Neural cell (in vitro differentiated cells): ENCODE results near the gene GAMT. TPM values are rescaled to one million over a fixed set of nuclear protein-coding genes. Genes with fewer than 3 reads are reported as not detected.
"Not testable (repeated sequence)": the region's sequence is repeated elsewhere in the genome, so short reads cannot be mapped to it uniquely, and the experiment has no call there.

Experiments used
- H2AFZ ChIP-seq: fragments of 200-600, 300-800 bp; sonication (generic), shearing (Covaris generic); 2 replicates; pipeline ENCODE4 v1.6.0; 2014; ENCODE audit warnings: low read depth, mild to moderate bottlenecking, antibody characterized with exemption, low read length, moderate library complexity
- H3F3A ChIP-seq: fragments of 200-600 bp; shearing (Covaris generic); 2 replicates; pipeline ENCODE4 v1.6.1; 2016; ENCODE audit warnings: mild to moderate bottlenecking, moderate library complexity, mixed read lengths, antibody characterized with exemption, low read length; ENCODE audit not compliant: insufficient read depth, poor library complexity, severe bottlenecking
- H3K27ac ChIP-seq: fragments of 200-600, 300-800 bp; sonication (generic), shearing (Covaris generic); 2 replicates; pipeline ENCODE4 v1.5.1; 2014; ENCODE audit warnings: mild to moderate bottlenecking, low read length, moderate library complexity
- H3K27me3 ChIP-seq: fragments of 300-800, 200-600 bp; sonication (generic), shearing (Covaris generic); 2 replicates; pipeline ENCODE4 v1.6.0; 2014; ENCODE audit warnings: mild to moderate bottlenecking, low read depth, low read length, moderate library complexity; ENCODE audit not compliant: insufficient read depth
- H3K36me3 ChIP-seq: fragments of 300-800, 200-600 bp; sonication (generic), shearing (Covaris generic); 2 replicates; pipeline ENCODE4 v1.5.1; 2014; ENCODE audit warnings: mild to moderate bottlenecking, antibody characterized with exemption, low read length, moderate library complexity; ENCODE audit not compliant: insufficient read depth
- H3K4me2 ChIP-seq: fragments of 300-800, 200-600 bp; sonication (generic), shearing (Covaris generic); 2 replicates; pipeline ENCODE4 v1.6.0; 2014; ENCODE audit warnings: mild to moderate bottlenecking, low read length
- H3K4me3 ChIP-seq: fragments of 300-800, 200-600 bp; sonication (generic), shearing (Covaris generic); 2 replicates; pipeline ENCODE4 v1.5.1; 2014; ENCODE audit warnings: mild to moderate bottlenecking, low read length, moderate library complexity
- H3K79me2 ChIP-seq: fragments of 200-600 bp; shearing (Covaris generic); replicated peaks from 2 replicates; pipeline ENCODE4 v1.6.0; 2014; ENCODE audit warnings: mild to moderate bottlenecking, low read length, moderate library complexity; ENCODE audit not compliant: insufficient read depth
- H3K9ac ChIP-seq: fragments of 300-800, 200-600 bp; sonication (generic), shearing (Covaris generic); 2 replicates; pipeline ENCODE4 v1.6.1; 2016; ENCODE audit warnings: mild to moderate bottlenecking, low read length, mixed read lengths
- H3K9me2 ChIP-seq: fragments of 200-600 bp; shearing (Covaris generic); 2 replicates; pipeline ENCODE4 v1.6.1; 2016; ENCODE audit warnings: mild to moderate bottlenecking, low read length, mixed read lengths; ENCODE audit not compliant: insufficient read depth
- H3K9me3 ChIP-seq: fragments of 200-600, 300-800 bp; sonication (generic), shearing (Covaris generic); 2 replicates; pipeline ENCODE4 v1.6.1; 2016; ENCODE audit warnings: mild to moderate bottlenecking, mixed run types, low read length, moderate library complexity, mixed read lengths
- H4K20me1 ChIP-seq: fragments of 200-600 bp; shearing (Covaris generic); 2 replicates; pipeline ENCODE4 v1.6.1; 2016; ENCODE audit warnings: mild to moderate bottlenecking, mixed run types; ENCODE audit not compliant: insufficient read depth
- EP300 ChIP-seq: fragments of 450-650 bp; conservative IDR thresholded peaks from 2 replicates; pipeline ENCODE4 v1.6.1; 2014; ENCODE audit warnings: antibody characterized with exemption, mild to moderate bottlenecking, moderate library complexity; ENCODE audit not compliant: poor library complexity, severe bottlenecking
- EZH2 ChIP-seq: fragments of 200-600, 300-800 bp; shearing (Covaris generic), sonication (generic); IDR thresholded peaks from 2 replicates; pipeline ENCODE4 v1.6.1; 2014; ENCODE audit warnings: antibody characterized with exemption, low read length, borderline replicate concordance, mild to moderate bottlenecking; ENCODE audit not compliant: insufficient read depth, poor library complexity, severe bottlenecking
- MXI1 ChIP-seq: fragments of 450-650 bp; conservative IDR thresholded peaks from 2 replicates; pipeline ENCODE4 v1.6.1; 2014; ENCODE audit warnings: antibody characterized with exemption, mild to moderate bottlenecking; ENCODE audit not compliant: poor library complexity, severe bottlenecking
- POLR2AphosphoS5 ChIP-seq: IDR thresholded peaks from 2 replicates; pipeline ENCODE4 v1.6.1; 2012
- RAD21 ChIP-seq: fragments of 450-650 bp; conservative IDR thresholded peaks from 2 replicates; pipeline ENCODE4 v1.6.1; 2014; ENCODE audit warnings: antibody characterized with exemption, mild to moderate bottlenecking, moderate library complexity
- SMC3 ChIP-seq: fragments of 450-650 bp; conservative IDR thresholded peaks from 2 replicates; pipeline ENCODE4 v1.6.1; 2014; ENCODE audit warnings: antibody characterized with exemption, mild to moderate bottlenecking, moderate library complexity; ENCODE audit not compliant: poor library complexity
- TAF1 ChIP-seq: IDR thresholded peaks from 2 replicates; pipeline ENCODE4 v1.6.1; 2012; ENCODE audit warnings: low read depth
- polyA plus RNA-seq: library from polyadenylated mRNA; depleted of rRNA; stranded (reverse); fragments of >200 nt; gene quantifications from 2 replicates; pipeline ENCODE4 v1.2.3, GENCODE V29; 2014
- TF ChIP-seq, protein P1 (sequence below): IDR thresholded peaks from 2 replicates; pipeline ENCODE4 v1.6.1; 2012; ENCODE audit warnings: borderline replicate concordance
- TF ChIP-seq, protein P2 (sequence below): fragments of 450-650 bp; IDR thresholded peaks from 2 replicates; pipeline ENCODE4 v1.5.1; 2014; ENCODE audit warnings: antibody characterized with exemption, mild to moderate bottlenecking, moderate library complexity; ENCODE audit not compliant: poor library complexity, severe bottlenecking

The GAMT gene
- polyA plus RNA-seq, 1 donor from 2014 or later: 32.5 TPM

DNA sequence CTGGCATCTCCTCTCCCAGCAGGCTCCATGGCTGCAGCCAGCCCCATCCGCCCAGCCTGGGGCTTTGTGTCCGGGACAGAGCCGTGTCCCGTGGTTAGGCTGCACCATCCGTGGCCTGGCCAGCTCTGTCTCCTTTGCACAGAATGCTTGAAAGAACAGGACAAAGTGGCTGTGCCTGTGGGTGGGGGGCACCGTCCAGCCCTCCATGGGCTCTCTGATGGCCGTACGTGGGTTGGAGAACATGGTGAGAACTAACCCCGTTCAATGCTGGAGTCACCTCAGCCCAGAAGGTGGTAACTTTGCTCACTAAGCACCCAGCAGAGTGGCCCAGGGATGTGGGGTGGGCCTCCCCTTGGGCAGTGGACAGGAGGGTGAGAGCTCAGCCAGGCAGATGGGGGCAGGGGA lies 39.7 kb upstream of the GAMT start:
- no peak overlapping the region for H3K4me3 ChIP-seq
- H4K20me1 ChIP-seq: peaks cover 4% of the 10 kb centered on the region
- no peaks in the 10 kb centered on the region for H3K9me2 ChIP-seq
- TF ChIP-seq MXI1 (no peak), EZH2 (no peak), RAD21 (no peak)
- TF ChIP-seq, protein P1, sequence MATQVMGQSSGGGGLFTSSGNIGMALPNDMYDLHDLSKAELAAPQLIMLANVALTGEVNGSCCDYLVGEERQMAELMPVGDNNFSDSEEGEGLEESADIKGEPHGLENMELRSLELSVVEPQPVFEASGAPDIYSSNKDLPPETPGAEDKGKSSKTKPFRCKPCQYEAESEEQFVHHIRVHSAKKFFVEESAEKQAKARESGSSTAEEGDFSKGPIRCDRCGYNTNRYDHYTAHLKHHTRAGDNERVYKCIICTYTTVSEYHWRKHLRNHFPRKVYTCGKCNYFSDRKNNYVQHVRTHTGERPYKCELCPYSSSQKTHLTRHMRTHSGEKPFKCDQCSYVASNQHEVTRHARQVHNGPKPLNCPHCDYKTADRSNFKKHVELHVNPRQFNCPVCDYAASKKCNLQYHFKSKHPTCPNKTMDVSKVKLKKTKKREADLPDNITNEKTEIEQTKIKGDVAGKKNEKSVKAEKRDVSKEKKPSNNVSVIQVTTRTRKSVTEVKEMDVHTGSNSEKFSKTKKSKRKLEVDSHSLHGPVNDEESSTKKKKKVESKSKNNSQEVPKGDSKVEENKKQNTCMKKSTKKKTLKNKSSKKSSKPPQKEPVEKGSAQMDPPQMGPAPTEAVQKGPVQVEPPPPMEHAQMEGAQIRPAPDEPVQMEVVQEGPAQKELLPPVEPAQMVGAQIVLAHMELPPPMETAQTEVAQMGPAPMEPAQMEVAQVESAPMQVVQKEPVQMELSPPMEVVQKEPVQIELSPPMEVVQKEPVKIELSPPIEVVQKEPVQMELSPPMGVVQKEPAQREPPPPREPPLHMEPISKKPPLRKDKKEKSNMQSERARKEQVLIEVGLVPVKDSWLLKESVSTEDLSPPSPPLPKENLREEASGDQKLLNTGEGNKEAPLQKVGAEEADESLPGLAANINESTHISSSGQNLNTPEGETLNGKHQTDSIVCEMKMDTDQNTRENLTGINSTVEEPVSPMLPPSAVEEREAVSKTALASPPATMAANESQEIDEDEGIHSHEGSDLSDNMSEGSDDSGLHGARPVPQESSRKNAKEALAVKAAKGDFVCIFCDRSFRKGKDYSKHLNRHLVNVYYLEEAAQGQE: no peak
- TF ChIP-seq, protein P2, sequence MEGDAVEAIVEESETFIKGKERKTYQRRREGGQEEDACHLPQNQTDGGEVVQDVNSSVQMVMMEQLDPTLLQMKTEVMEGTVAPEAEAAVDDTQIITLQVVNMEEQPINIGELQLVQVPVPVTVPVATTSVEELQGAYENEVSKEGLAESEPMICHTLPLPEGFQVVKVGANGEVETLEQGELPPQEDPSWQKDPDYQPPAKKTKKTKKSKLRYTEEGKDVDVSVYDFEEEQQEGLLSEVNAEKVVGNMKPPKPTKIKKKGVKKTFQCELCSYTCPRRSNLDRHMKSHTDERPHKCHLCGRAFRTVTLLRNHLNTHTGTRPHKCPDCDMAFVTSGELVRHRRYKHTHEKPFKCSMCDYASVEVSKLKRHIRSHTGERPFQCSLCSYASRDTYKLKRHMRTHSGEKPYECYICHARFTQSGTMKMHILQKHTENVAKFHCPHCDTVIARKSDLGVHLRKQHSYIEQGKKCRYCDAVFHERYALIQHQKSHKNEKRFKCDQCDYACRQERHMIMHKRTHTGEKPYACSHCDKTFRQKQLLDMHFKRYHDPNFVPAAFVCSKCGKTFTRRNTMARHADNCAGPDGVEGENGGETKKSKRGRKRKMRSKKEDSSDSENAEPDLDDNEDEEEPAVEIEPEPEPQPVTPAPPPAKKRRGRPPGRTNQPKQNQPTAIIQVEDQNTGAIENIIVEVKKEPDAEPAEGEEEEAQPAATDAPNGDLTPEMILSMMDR: no peak
- H3K4me2 ChIP-seq: no peak overlapping the region
- H3K27me3 ChIP-seq: no peaks in the 10 kb centered on the region
- no peak overlapping the region for H2AFZ ChIP-seq
- no peak overlapping the region for H3K9ac ChIP-seq
- no peaks in the 10 kb centered on the region for H3K36me3 ChIP-seq
- H3K9me3 ChIP-seq: no peaks in the 10 kb centered on the region
- H3K27ac ChIP-seq: no peak overlapping the region
- H3K79me2 ChIP-seq: peaks cover 14% of the 10 kb centered on the region
- H3F3A ChIP-seq: peaks cover 8% of the 10 kb centered on the region

DNA sequence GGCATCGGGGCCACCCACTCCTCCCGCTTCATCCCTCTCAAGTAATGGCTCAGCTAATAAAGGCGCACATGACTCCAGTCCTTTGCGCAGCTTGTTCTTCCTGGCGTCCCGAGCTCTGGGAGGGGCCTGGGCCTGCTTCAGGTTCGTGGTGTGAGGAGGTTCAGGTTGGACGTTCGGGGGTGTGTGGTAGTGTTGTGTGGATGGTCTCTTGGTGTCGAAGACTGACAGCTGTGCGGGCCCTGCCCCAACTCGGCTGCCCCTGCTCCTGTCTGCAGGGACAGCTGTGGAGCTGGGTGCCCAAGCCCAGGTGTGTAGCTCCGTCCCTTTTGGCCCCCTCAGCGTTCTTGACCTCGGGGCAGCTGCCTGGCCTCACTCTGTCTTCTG lies 39.1 kb upstream of the GAMT start:
- no peak overlapping the region for H3K4me3 ChIP-seq
- H4K20me1 ChIP-seq: peaks cover 4% of the 10 kb centered on the region
- no peaks in the 10 kb centered on the region for H3K9me2 ChIP-seq
- no peak overlapping the region for H2AFZ ChIP-seq
- no peak overlapping the region for H3K27ac ChIP-seq
- H3K27me3 ChIP-seq: no peaks in the 10 kb centered on the region
- H3K9ac ChIP-seq: no peak overlapping the region
- no peaks in the 10 kb centered on the region for H3K36me3 ChIP-seq
- TF ChIP-seq, protein P1: no peak
- TF ChIP-seq, protein P2: no peak
- no peak for TF ChIP-seq EP300
- no peak for TF ChIP-seq EZH2
- TF ChIP-seq SMC3: no peak
- no peak for TF ChIP-seq TAF1
- TF ChIP-seq MXI1: no peak
- no peak for TF ChIP-seq RAD21
- TF ChIP-seq POLR2AphosphoS5: no peak
- H3K9me3 ChIP-seq: no peaks in the 10 kb centered on the region
- H3K79me2 ChIP-seq: peaks cover 14% of the 10 kb centered on the region
- H3K4me2 ChIP-seq: no peak overlapping the region
- H3F3A ChIP-seq: peaks cover 6% of the 10 kb centered on the region

DNA sequence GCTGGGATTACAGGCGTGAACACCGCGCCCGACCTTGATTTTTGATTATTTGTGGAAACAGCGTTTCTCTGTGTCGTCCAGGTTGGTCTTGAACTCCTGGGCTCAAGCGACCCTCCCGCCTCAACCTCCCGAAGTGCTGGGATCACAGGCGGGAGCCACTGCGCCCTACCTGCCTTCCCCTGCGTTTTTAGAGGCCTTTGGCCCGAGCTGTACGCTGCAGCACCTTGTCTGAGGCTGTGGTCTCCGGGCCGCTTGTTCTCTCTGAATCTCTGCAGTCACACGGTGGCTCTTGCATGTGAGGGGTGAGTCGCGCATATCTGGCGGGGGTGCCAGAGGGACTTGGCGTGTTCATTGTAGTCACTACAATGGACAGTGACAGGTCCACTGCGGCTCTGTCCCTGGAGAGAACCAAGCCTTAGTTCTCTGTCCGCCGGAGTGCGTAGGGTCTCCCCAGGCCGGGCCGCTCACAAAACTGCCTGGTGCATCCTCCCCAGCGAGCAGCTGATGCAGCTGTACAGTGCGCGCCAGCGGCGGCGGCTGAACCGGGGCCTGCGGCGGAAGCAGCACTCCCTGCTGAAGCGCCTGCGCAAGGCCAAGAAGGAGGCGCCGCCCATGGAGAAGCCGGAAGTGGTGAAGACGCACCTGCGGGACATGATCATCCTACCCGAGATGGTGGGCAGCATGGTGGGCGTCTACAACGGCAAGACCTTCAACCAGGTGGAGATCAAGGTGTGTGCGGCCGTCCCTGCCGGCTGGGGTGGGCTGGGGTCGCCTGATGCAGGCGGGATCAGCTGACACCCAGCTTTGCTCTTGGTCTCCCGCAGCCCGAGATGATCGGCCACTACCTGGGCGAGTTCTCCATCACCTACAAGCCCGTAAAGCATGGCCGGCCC lies 38.4 kb upstream of the GAMT start:
- H3K27ac ChIP-seq, H2AFZ ChIP-seq, H3K9me2 ChIP-seq, H4K20me1 ChIP-seq, H3K9me3 ChIP-seq, H3F3A ChIP-seq, H3K36me3 ChIP-seq, H3K27me3 ChIP-seq: not testable (repeated sequence)
- Histone ChIP-seq H3K79me2 (peaks cover 14% of the 10 kb centered on the region), H3K4me2 (peak overlapping the region; percentile 44), H3K9ac (peak overlapping the region; percentile 81), H3K4me3 (peak overlapping the region; percentile 96)
